Measurements from ENCODE around the gene USP28.
"Not testable (repeated sequence)": the region's sequence is repeated elsewhere in the genome, so short reads cannot be mapped to it uniquely, and the experiment has no call there.

The USP28 gene

DNA sequence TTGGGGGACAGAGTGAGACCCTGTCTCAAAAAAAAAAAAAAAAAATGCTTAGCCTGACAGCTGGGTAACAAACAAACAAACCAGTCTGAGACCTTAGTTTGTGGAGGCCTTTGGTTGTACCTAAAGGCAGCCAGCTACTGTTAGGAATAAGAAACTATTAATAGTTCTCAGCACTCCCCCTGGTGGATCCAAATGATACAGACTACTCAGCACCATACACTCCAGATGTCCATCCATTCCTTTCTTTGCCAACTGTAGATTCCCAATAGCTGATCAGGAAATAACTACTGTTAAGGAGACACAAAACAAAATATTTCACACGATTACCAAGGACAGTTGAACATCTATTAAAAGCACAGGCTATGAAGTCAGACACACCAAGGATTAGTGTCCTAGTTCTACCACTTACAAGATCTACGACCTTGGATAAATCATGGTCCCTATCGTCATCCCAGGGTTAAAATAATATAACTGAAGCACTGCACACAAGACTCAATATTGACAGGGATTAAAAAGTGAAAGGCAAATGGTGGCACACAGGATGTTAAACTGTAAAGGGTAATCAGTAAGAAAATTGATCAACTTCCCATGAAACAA is 78.6 kb downstream of the USP28 start:
- H3K36me3 Mint-ChIP-seq (ENCODE audit: low read depth): peaks cover 19% of the 10 kb centered on the region
- no peaks in the 10 kb centered on the region for H3K4me1 Mint-ChIP-seq (ENCODE audit: low read depth)
- no peak overlapping the region for H3K4me3 Mint-ChIP-seq
- H3K27me3 Mint-ChIP-seq (ENCODE audit: low read depth): no peaks in the 10 kb centered on the region
- no peaks in the 10 kb centered on the region for H3K9me3 Mint-ChIP-seq
- no peak overlapping the region for H3K27ac Mint-ChIP-seq
- no peak for DNase-seq (ENCODE audit: low spot score)

- peaks cover 11% of the 10 kb centered on the region for H3K27me3 Mint-ChIP-seq (ENCODE audit: low read depth)
- no peak overlapping the region for H3K27ac Mint-ChIP-seq
- H3K9me3 Mint-ChIP-seq: no peaks in the 10 kb centered on the region
- no peak overlapping the region for H3K4me3 Mint-ChIP-seq
- no peak for DNase-seq (ENCODE audit: low spot score)
- no peaks in the 10 kb centered on the region for H3K36me3 Mint-ChIP-seq (ENCODE audit: low read depth)
- no peaks in the 10 kb centered on the region for H3K4me1 Mint-ChIP-seq (ENCODE audit: low read depth)
Measured at GRCh38 chr11:113789675-113790320, 85.6 kb downstream of the USP28 start.

GRCh38 chr11:113789016-113789415 is 86.4 kb downstream of the USP28 start:
- not testable (repeated sequence) for H3K36me3 Mint-ChIP-seq (ENCODE audit: low read depth); H3K9me3 Mint-ChIP-seq; H3K4me1 Mint-ChIP-seq (ENCODE audit: low read depth); H3K27ac Mint-ChIP-seq; DNase-seq (ENCODE audit: low spot score); H3K4me3 Mint-ChIP-seq
- H3K27me3 Mint-ChIP-seq (ENCODE audit: low read depth): peaks cover 11% of the 10 kb centered on the region

- H3K4me3 Mint-ChIP-seq: no peak overlapping the region
- H3K9me3 Mint-ChIP-seq: no peaks in the 10 kb centered on the region
- H3K4me1 Mint-ChIP-seq (ENCODE audit: low read depth): no peaks in the 10 kb centered on the region
- H3K36me3 Mint-ChIP-seq (ENCODE audit: low read depth): no peaks in the 10 kb centered on the region
- peaks cover 28% of the 10 kb centered on the region for H3K27me3 Mint-ChIP-seq (ENCODE audit: low read depth)
- no peak for DNase-seq (ENCODE audit: low spot score)
- no peak overlapping the region for H3K27ac Mint-ChIP-seq
Measured at GRCh38 chr11:113782134-113782533, 93.2 kb downstream of the USP28 start.

DNA sequence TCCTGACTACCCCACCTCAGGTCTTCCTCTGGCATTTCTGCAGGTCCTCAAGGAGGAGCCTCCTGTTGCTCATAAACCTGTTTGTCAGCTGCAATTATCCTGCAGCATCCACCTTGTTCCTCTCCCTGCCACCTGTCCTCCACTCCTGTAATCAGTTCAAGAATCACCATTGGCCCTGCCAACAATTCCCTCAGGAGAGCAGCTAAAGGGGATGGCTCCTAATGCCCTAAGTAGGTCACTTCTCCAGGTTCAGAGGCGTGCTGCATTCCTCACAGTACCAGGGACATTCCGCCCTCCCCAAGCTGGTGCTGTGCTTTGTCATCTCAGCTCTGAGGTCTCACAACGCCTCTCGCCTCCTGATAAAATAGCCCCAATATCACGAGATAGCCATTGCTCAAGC is 93.7 kb downstream of the USP28 start:
- H3K27ac Mint-ChIP-seq: no peak overlapping the region
- no peaks in the 10 kb centered on the region for H3K36me3 Mint-ChIP-seq (ENCODE audit: low read depth)
- H3K4me3 Mint-ChIP-seq: no peak overlapping the region
- H3K27me3 Mint-ChIP-seq (ENCODE audit: low read depth): peaks cover 25% of the 10 kb centered on the region
- no peaks in the 10 kb centered on the region for H3K9me3 Mint-ChIP-seq
- H3K4me1 Mint-ChIP-seq (ENCODE audit: low read depth): no peaks in the 10 kb centered on the region
- no peak for DNase-seq (ENCODE audit: low spot score)

GRCh38 chr11:113779496-113779895 is 95.9 kb downstream of the USP28 start, which contains the start of gene CLDN25:
Gene CLDN25, plus strand, starts transcription at chr11:113779796. Its CDS starts 0 bp downstream, at chr11:113779796.
- Mint-ChIP-seq H3K36me3 (ENCODE audit: low read depth) (no peaks in the 10 kb centered on the region), H3K27ac (no peak within 1 kb of the TSS), H3K27me3 (ENCODE audit: low read depth) (peaks cover 28% of the 10 kb centered on the region), H3K4me1 (ENCODE audit: low read depth) (peaks cover 8% of the 10 kb centered on the region), H3K4me3 (no peak within 1 kb of the TSS), H3K9me3 (no peaks in the 10 kb centered on the region)
- no peak for DNase-seq (ENCODE audit: low spot score)

- no peak for DNase-seq (ENCODE audit: low spot score)
- Mint-ChIP-seq H3K27me3 (ENCODE audit: low read depth) (peaks cover 28% of the 10 kb centered on the region), H3K9me3 (no peaks in the 10 kb centered on the region), H3K27ac (no peak overlapping the region), H3K4me3 (no peak overlapping the region), H3K36me3 (ENCODE audit: low read depth) (peaks cover 3% of the 10 kb centered on the region), H3K4me1 (ENCODE audit: low read depth) (peaks cover 9% of the 10 kb centered on the region)
Measured at GRCh38 chr11:113778111-113778910, 97.1 kb downstream of the USP28 start.

DNA sequence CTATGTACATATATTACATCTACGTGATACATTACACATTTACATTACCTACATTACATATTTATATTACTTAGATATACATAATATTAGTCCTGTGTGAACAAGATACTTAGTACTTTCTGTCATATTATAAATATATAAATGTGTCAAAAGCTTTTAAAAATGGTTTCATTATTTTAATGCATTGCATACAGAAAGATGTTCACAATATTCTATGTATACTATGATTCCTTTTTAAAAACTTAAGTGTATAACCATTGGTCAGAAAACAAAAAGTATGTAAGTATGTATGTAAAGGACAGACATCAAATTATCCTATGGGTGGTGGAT is 101.2 kb downstream of the USP28 start:
- Mint-ChIP-seq H3K36me3 (ENCODE audit: low read depth) (peaks cover 10% of the 10 kb centered on the region), H3K27ac (peak overlapping the region; percentile 96), H3K4me3 (peak overlapping the region; percentile 100), H3K9me3 (no peaks in the 10 kb centered on the region), H3K27me3 (ENCODE audit: low read depth) (peaks cover 7% of the 10 kb centered on the region), H3K4me1 (ENCODE audit: low read depth) (peaks cover 20% of the 10 kb centered on the region)
- DNase-seq (ENCODE audit: low spot score): no peak

- Mint-ChIP-seq H3K36me3 (ENCODE audit: low read depth) (peaks cover 14% of the 10 kb centered on the region), H3K4me3 (peak within 1 kb of the TSS; percentile 100), H3K27me3 (ENCODE audit: low read depth) (peaks cover 6% of the 10 kb centered on the region), H3K27ac (peak within 1 kb of the TSS; percentile 96), H3K4me1 (ENCODE audit: low read depth) (peaks cover 20% of the 10 kb centered on the region), H3K9me3 (no peaks in the 10 kb centered on the region)
- peak; percentile 94 for DNase-seq (ENCODE audit: low spot score)
Measured at GRCh38 chr11:113773416-113774173, 101.8 kb downstream of the USP28 start, which contains the start of gene ZW10. Gene ZW10, minus strand, starts transcription at chr11:113773692. Its CDS starts 26 bp downstream, at chr11:113773666.

DNA sequence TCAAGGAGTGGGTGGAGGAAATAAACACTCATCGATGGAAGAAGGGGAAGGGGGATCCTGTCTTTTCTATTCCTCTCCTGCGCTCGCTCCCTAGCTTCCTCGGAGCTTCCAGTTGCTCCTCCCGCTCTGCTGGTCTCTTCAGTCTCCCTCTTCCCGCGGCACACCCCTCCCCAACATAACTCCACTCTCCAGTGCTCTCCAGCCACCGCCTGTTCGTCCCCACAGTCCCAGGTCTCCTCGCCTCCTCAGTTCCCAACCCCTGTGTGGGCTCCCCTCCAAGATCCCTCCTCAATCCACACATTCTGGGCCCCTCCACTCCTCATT is 102.3 kb downstream of the USP28 start:
- peaks cover 6% of the 10 kb centered on the region for H3K27me3 Mint-ChIP-seq (ENCODE audit: low read depth)
- H3K9me3 Mint-ChIP-seq: no peaks in the 10 kb centered on the region
- H3K4me3 Mint-ChIP-seq: peak overlapping the region; percentile 100
- no peak for DNase-seq (ENCODE audit: low spot score)
- H3K36me3 Mint-ChIP-seq (ENCODE audit: low read depth): peaks cover 15% of the 10 kb centered on the region
- H3K4me1 Mint-ChIP-seq (ENCODE audit: low read depth): peaks cover 20% of the 10 kb centered on the region
- peak overlapping the region; percentile 96 for H3K27ac Mint-ChIP-seq

DNA sequence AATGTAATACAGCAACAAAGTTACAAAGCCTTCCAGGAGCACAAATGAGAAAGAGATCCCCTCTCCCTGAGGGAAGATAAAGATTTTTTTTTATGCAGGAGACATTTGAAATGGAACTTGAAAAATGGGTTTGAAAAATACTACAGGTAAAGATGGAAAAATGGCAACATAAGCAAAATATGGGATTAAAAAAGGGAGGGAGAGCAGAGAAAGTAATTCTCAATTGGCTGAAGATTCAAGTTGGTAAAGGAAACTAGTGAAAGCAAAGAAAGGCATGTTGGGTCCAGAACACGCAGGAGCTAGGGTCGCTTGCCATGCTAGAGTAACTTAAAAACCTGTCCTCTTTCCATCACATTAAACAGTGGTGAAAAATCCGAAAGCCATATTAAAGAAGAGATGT is 103.4 kb downstream of the USP28 start:
- H3K27ac Mint-ChIP-seq: peak overlapping the region; percentile 42
- H3K36me3 Mint-ChIP-seq (ENCODE audit: low read depth): peaks cover 23% of the 10 kb centered on the region
- H3K4me3 Mint-ChIP-seq: peak overlapping the region; percentile 100
- H3K4me1 Mint-ChIP-seq (ENCODE audit: low read depth): peaks cover 24% of the 10 kb centered on the region
- H3K9me3 Mint-ChIP-seq: no peaks in the 10 kb centered on the region
- H3K27me3 Mint-ChIP-seq (ENCODE audit: low read depth): peaks cover 3% of the 10 kb centered on the region
- no peak for DNase-seq (ENCODE audit: low spot score)

- Mint-ChIP-seq H3K9me3 (peaks cover 4% of the 10 kb centered on the region), H3K27ac (peak overlapping the region; percentile 10), H3K36me3 (ENCODE audit: low read depth) (peaks cover 44% of the 10 kb centered on the region), H3K27me3 (ENCODE audit: low read depth) (no peaks in the 10 kb centered on the region), H3K4me1 (ENCODE audit: low read depth) (peaks cover 24% of the 10 kb centered on the region), H3K4me3 (no peak overlapping the region)
- DNase-seq (ENCODE audit: low spot score): no peak
Measured at GRCh38 chr11:113764527-113765219, 110.7 kb downstream of the USP28 start.

GRCh38 chr11:113763040-113763439 is 112.3 kb downstream of the USP28 start:
- DNase-seq (ENCODE audit: low spot score); H3K4me3 Mint-ChIP-seq; H3K27ac Mint-ChIP-seq; H3K9me3 Mint-ChIP-seq; H3K27me3 Mint-ChIP-seq (ENCODE audit: low read depth): not testable (repeated sequence)
- Mint-ChIP-seq H3K4me1 (ENCODE audit: low read depth) (peaks cover 24% of the 10 kb centered on the region), H3K36me3 (ENCODE audit: low read depth) (peaks cover 46% of the 10 kb centered on the region)
